Measurements from ENCODE around the gene LIPC.

The LIPC gene

DNA sequence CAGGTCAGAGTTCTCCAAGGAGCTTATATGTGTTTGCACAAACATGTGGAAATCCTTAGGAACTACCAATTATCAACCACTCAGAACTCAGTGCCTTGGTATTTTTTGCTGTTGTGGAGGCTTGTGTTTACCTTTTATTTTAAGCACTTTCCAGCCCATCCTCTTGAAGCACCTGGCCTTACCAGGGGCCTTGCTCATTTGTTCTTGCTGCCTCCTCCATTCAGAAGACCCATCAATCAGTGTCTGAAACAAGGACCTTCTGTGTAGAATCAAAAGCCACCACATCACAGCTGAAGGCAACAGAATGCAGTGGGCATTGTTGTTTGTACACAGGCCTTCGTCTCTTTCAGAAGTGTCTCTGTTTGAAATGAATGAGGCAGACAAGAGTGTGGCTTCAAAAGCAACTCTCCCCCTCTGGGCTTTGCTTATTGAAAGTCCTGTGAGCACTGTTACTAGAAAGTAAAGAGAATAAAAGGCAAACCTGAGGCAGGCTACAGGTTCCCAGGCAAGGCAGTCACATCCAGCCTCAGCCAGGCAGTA lies 24.5 kb upstream of the LIPC start:
- DNase-seq = no peak

DNA sequence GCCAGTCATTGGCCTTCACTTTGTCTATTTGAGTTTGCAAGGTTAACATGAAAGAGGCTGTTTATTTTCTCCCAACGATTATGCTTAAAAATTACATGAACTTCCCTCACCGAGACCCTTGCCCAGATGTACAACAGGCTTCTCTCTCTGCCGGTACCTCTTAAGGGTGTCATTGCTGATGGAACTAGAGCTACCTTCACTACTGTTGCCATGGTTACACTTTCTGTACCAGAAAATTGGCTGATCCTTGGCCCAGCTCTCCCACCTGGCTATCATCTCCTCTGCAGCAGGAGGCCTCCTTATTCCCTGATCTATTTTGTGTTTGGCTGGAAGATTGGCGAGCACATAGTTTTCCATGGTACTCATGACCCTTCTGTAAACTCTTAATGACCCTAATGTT lies 24.0 kb upstream of the LIPC start:
- DNase-seq = peak; percentile 14

DNA sequence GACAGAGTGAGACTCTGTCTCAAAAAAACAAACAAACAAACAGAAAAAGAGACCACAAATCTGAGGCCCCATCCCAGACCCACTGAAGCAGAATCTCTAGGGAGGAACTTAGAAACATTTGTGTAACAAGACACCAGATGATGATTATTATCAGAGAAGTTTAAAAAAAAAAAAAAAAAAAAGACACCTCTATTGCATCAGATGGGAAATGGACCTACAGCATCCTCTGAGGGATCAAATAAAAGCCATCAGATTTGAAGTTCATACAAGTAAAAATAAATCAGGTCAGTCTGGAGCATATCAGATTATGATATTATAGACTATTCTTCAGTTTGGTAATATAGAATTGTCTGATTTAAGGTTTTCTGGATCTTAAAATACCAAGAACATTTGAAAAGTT lies 21.9 kb upstream of the LIPC start:
- DNase-seq = no peak

DNA sequence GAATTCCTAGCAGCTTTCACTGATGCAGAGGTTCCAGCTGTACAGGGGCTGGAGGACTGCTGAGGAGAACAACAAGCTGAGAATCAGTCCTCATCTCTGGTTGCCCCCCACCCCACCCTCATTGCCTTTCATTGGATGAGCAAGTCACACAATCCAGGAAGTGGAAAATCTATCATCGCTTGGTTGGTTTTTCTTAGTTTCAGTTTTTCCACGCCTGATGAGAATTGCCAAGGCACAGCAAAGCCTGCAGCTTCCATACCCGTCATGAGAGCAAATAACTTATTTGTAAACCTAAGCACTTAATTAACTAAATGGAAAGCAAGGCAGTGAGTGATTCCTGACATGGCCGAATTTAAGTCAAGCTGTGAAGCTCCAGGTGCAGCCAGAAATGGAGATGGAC lies 21.4 kb upstream of the LIPC start:
- DNase-seq = peak; percentile 23

DNA sequence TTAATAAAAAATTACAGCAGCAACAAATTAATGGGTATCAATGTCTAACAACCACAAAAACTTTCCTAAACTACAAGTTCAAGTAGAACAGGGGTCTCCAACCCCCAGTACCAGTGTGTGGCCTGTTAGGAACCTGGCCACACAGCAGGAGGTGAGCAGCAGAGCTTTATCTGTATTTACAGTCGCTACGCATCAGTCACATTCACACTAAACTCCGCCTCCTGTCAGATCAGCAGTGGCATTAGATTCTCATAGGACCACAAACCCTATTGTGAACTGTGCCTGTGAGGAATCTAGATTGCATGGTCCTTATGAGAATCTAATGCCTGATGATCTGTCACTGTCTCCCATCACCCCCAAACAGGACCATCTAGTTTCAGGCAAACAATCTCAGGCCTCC lies 18.5 kb upstream of the LIPC start:
- DNase-seq = no peak

DNA sequence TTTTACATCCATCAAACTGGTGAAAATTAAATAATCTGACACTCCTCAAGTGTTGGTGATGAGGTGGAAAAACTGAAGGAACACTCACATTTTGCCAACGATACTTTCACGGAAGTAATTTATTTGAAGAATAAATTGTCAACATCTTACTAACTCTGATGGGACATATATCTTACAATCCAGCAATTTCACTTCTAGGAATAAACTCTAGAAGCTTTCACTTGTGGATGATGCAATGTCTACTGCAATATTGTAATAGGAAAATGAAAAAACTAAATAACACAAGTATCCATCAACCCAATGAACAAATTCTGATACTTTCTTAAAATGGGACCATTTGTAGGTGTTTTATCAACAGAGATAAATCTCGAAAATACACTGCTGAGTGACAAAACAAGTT lies 16.2 kb upstream of the LIPC start:
- no peak for DNase-seq

DNA sequence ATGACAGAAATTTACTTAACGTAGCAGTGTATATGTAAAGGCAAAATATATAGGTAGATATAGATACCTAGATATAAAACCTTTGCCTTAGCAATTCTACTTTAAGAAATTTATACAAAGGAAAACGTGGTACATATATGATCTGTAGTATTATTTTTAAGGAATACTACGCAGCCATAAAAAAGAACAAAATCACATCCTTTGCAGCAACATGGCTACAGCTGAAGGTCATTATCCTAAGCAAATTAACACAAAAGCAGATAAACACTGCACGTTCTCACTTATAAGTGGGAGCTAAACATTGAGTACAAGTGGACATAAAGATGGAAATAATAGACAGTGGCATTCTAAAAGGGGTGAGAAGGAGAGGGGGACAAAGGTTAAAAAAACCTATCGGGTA lies 14.8 kb upstream of the LIPC start:
- DNase-seq = no peak

DNA sequence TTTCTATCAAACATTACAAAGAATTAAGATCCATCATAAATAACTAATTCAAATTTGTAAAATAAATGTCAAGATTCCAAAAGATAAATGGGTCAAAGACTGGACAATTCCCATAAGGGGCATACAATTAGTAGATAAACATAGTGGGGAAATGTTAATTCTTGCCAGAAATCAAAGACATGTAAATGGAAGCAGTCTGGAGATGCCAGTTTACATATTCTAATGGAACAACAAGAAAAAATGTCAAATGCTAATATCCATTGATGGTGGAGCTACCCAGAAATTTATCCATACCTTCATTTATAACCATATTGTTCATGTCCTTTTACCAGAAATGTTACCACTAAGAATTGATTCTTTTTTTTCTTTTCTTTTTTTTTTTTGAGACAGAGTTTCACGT lies 13.7 kb upstream of the LIPC start:
- no peak for DNase-seq

DNA sequence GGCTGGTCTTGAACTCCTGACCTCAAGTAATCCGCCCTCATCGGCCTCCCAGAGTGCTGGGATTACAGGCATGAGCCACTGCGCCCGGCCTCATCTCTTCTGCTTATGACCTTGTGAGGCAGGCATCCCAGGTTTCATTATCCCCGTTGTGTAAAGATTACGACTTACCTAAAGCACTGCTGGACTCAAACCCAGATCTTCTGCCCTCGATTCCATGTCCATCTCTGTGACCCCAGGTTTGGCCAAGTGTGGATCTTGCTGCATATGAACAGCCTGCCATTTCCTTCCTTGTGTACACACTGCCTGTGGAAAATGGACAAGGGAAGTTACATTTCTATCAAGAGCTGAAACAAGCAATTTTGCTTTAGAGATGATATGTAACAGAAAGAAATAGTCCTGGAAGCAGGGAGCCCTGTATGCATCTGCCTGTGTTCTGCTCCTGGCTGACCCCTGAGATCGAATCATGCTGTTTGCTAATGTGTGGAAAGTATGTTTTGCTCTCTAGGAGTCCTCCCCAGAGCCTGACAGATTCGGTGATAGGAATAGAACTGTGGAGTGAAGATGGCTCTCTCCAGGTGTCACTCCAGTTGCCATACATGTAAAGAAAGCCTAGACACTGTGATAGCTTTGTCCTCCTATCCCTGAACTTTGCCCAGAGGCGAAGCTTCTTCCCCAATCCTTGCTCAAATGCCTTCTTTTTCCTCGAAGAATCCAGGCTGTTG lies 11.8 kb upstream of the LIPC start:
- no peak for DNase-seq

DNA sequence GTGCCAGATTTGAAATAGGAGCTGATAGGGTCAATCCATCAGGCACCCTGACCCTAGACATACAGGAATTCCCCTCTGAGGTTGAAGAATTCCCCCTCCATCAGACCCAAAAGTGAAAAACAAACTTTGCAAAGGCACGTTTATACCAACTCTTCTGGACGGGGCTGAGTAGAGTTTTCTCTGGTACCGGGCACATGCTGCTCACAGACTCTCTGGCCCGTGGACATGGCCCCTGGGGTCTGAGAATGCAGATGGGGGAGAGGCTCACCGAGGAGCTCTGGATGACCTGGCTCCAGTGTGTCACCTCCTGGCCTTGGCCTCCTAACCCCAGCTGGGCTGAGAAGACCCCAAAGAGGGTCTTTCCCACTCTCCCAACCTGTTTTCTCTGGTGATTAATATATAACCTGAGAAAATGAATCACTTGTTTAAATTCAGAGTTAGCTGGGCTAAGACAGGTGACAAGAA lies 11.2 kb upstream of the LIPC start:
- DNase-seq = no peak

DNA sequence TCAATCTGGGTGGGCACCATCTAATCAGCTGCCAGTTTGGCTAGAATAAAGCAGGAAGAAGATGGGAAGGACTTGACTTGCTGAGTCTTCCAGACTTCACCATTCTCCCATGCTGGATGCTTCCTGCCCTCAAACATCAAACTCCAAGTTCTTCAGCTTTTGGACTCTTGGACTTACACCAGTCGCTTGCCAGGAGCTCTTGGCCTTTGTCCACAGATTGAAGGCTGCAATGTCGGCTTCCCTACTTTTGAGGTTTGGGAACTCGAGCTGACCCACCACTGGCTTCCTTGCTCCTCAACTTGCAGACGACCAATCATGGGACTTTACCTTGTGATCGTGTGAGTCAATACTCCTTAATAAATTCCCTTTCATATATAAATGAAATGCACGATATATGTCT lies 8.6 kb upstream of the LIPC start:
- DNase-seq = no peak

DNA sequence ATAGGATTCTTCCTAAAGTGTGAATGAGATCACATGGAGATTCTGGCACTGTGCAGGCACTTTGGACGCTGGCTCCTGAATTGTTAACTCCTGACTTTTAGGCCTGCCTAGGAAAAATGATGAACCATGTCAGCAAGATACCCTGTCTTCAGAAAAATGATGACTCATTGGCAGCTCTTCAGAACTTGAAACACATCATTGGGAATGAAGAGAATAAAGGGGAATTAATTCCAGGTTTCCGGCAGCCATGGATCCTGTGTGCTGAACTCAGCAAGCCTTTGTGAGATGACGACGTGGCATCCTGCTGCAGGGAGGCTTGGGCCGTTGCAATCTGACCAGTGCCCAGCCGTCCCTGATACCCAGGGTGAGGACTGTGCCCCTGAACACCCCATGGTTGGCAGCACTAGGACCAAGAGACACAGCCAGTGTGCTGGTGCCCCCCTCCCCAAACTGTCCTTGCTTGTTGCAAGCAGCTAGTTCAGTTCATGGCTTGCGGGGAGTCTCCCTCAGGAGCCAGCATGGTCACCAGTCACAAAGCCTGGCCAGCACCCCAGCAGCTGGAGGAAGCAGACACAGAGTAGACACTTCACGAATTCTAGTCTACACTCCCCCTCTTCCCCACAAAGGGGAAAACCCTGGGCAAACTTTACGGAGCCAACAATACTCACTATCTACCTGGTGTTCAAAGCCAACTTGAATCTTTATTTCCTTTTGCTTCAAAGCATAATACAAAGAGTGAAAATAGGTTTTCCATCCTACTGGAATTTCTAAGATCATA lies 7.8 kb upstream of the LIPC start:
- DNase-seq = no peak

DNA sequence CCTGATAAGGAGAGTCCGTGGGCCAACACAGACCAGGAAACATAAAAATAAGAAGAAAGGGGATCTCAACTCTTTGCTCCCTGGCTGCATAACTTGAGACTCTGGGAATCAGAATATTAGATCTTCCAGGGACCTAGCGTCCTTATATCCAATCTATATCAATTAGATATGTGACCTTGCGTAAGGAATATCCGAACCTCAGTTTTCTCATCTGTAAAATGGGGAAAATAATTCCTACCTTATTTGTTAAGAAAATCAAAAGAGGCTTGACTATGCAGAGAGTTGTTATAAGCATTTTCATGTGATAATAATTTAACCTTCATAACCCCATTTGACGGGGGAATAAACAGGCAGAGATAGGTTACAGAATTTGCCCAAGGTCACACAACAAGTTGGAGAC lies 7.1 kb upstream of the LIPC start:
- DNase-seq = no peak

DNA sequence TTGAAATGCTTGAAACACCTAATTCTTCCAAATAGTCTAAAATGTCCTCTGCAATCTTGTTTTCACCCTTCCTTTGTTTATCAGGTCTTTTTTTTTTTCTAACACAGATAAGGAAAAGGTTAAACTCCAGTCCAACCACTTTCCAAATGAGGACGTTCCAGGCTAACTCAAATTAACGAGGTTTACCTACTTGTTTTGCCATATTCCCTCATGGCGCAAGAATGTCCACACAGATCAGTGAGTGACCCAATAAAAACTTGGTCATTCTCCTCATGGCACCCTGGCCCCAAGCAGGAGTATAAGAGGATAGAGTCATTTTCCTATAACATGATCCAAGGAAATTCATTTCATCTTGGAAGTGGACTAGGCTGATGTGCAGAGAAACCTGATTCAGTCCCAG lies 6.6 kb upstream of the LIPC start:
- no peak for DNase-seq

DNA sequence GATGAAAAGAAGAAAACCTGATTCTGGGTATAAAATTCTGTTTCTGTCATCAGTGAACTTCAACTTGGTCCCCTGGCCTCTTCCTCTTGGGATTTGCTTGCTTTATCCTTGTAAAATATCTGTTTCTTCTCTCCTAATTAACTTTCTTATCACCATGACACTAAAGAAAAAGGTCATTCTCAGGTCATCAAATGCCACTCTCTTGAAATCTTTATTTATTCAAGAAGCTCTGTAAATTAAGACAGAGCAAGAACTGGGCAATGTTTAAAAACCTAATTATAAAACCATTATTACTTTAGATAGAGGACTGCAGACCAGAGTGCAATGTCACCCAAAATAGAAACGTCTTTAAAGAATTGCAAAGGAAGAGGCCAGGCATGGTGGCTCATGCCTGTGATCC lies 6.0 kb upstream of the LIPC start:
- no peak for DNase-seq

DNA sequence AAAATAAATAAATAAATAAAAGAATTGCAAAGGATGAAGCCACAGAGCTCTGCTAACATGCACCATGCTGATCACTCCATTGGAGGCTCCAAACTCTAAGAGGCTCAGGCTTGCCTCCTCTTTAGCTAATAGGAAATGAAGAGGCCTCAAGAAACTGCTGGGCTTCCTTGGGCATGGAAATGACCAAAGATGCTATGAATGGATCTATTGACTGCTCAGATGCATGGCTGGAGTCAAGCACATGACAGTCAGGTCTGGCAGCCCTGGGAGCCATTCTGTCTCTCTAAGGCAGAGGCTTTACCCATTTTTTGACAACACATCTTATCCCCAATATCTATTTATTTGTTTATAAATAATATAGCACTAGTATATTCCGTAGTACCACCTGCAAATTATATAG lies 5.3 kb upstream of the LIPC start:
- DNase-seq = no peak

DNA sequence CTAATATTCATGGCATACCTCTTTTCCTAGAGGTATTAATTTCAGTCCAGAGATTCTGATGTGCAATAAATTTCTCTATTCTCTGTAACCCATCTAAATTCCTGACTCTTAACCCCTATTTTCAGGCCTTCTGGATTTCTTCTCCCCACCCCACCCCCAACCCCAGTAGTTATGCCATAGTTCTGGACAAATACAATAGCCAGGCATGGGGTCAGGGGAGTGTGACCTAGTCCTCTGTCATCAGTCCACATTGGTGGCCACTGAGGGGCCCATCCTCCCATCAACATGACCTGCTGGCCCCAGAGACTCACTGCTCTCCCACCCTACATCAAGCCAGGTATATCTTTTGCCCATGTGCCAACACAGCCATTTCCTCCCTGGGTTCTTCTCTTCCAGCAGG lies 3.8 kb upstream of the LIPC start:
- no peak for DNase-seq

DNA sequence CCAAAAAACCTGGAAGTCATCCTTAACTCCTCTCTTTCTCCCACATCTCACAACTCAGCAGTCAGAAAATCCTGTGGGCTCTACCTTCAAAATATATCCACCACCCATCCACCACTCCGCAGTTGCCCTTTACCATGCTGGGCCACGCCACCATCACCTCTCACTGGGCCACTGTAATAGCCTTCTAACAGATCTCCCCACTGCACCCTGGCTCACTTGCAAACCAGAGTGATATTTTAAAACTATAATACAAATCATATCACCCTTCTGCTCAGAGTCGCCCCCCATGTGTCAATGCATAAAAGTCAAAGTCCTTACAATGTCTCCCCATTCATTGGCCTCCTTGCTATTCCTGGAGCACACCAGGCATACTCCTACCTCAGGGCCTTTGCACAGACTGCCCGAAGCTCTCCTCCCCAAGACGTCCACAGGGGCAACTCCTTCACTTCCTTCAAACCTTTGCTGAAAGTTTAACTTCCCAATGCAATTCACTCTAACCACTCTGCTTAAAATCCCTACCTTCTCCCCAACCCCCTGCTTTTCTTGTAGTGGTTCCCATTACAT lies 1.5 kb upstream of the LIPC start:
- no peak for DNase-seq

DNA sequence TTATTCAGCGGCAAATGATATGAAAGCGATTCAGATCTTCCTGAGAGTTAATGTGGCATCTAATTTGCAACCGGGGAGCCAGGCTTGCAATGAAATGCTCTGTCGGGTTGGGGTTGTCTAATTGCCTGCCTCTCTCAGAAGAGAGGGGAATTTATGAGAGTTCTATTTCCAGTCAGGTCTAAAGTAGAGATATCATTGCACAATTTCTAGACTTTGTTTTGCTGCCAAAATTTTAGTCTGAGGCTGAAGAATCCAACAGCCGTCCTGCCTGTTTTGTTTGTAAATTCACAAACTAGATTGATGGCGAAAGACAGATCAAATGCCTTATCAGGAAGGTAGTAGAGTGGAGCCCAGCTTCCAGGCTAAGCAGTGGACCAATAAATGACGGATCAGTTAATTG lies 610 bp downstream of the LIPC start:
- DNase-seq = no peak

DNA sequence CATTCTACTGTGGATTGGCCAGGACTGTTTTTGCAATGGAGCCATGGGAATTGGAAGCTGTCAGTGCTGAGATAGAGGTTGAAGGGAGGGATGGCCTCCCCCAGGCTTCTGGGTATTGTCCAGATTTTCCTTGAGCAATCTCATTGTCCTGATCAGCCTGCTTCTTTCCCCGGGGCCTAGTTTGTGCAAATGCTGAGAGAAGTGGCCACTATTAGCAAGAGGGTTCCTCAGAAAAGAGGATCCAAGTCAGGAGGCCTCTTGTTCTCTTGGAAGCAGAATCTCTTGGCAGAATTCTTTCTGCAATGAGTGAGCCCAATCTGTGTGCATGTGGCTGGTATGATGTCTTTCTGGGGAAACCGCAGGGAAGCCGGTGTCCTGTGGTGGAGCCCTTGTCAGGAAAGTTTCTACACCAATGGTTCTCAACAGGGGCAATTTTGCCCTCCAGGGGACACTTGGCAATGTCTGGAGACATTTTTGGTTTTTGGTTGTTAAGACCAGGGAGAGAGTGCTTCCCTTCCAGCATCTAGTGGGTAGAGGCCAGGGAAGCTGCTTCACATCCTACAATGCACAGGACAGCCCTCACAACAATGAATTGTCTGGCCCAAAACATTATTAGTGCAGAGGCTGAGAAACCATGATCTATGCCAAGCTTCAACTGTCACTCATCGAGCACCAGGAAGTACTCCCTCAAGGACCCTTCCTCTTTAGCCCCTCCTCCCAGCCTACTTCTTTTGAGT lies 2.0 kb downstream of the LIPC start:
- peak; percentile 54 for DNase-seq

DNA sequence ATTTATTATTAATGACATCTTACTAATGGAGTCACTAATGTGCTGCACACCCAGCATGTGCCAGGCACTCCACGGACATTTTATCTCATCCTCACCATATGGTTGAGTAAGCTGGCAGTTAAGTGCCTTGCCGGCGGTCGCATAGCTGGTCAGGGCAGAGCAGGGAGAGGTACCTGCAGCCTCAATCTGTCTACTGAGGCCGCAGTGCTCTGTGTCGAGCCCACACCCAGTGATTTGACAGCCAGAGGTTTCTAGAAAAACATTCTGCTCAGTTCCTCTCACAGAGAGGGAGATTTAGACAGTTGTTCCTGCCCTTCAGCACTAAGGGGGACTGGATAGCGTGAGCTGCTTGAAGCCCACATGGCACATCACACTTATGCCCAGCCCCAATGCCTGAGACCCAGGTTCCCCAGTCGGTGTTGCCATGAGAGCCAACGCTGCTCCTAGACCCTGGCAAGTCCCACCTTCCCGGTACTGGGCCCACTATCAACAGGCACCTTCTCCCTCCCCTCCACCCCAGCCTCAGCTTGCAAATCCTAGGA lies 2.6 kb downstream of the LIPC start:
- DNase-seq = peak; percentile 48

DNA sequence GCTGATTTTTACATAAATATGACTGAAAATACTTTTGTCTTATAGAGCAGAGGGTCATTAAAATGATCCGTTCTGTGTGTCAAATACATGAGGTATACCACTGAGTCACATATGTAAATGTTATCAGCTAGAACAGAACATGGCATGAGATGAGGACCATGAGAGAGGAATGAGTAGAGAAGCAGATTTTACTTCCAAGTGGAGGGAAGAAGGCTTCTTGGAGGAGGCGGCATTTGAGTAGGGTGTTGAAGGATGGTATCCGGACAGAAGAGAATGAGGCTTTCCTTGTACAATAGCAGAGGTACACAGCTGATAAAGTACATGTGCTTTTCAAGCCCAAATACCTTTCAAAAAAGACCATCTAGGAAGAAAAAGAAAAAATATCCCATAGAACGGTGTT lies 4.8 kb downstream of the LIPC start:
- no peak for DNase-seq

DNA sequence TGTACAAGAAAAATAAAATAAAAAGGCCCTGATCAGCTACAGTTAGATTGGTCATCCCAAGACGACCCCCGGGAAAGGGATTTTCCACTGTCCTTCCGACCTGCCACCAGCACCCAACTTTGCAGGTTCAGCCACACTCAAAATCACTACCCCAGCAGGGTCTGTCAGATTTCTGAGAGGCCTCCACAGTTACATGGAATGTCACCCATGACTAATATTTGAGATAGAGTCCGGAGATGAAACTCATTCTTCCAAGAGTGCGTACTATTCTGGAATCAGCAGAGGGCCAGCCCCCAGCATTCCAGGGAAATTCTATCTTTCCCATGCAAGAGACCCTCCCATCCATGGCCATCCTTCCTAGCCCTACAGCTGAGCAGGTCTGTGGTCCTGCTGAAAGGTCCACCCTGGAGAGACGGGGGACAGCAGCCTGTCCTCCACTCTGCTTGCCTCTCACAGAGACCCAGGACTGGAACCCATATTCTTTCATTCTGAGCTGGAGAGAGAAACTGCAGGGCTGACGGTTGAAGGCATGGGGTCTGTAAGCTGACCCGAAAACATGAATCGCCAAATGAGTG lies 5.8 kb downstream of the LIPC start:
- no peak for DNase-seq
